GM12891 (cell line): ENCODE results near the gene TCF7L2.

ENCODE experiments used
- POLR2A ChIP-seq: IDR thresholded peaks from 2 replicates; pipeline ENCODE4 v1.6.1; 2011; ENCODE audit warnings: low read depth, low read length, control low read depth
- POLR2AphosphoS5 ChIP-seq: IDR thresholded peaks from 2 replicates; pipeline ENCODE4 v1.6.1; 2011; ENCODE audit warnings: low read depth, low read length, control low read depth
- POU2F2 ChIP-seq: IDR thresholded peaks from 2 replicates; pipeline ENCODE4 v1.6.1; 2011; ENCODE audit warnings: low read depth, mild to moderate bottlenecking, control low read depth, low read length, moderate library complexity
- SPI1 ChIP-seq: IDR thresholded peaks from 2 replicates; pipeline ENCODE4 v1.6.1; 2011; ENCODE audit warnings: low read depth, low read length, control low read depth
- TAF1 ChIP-seq: IDR thresholded peaks from 2 replicates; pipeline ENCODE4 v1.6.1; 2011; ENCODE audit warnings: low read depth, low read length, control low read depth

- no peak for TF ChIP-seq POLR2A
- no peak for TF ChIP-seq POLR2AphosphoS5
- TF ChIP-seq TAF1, result no peak
- TF ChIP-seq SPI1, result no peak
- TF ChIP-seq POU2F2, result no peak
These were observed 149.6 kb downstream of the TCF7L2 start for GRCh38 chr10:113099431-113100183.
